Heart right ventricle (tissue), 16 donors: ENCODE measurements around the gene COQ10B. TPM values are rescaled to one million over a fixed set of nuclear protein-coding genes. Genes with fewer than 3 reads are reported as not detected.

Experiments
- ATAC-seq, 8 donors: fragments of 200-7000 bp; cut with Tn5 transposase; one replicate each; pipeline ENCODE4 v1.9.1; 2020; ENCODE audit warnings: mild to moderate bottlenecking in 8 of 8, moderate library complexity in 8 of 8, moderate number of reproducible peaks in 1 of 8
- DNase-seq, 2 donors: peaks; one replicate each; pipeline ENCODE4 v3.0.0-alpha.2; 2020
- H3K27ac ChIP-seq, 10 donors: fragments of 200-600 bp; sonication (generic) in 2 of 10; one replicate each; pipeline versions ENCODE4 v1.5.0 to v1.8.0; 2020 to 2022; ENCODE audit warnings: mild to moderate bottlenecking in 3 of 10
- H3K27me3 ChIP-seq, 7 donors: fragments of 200-600 bp; one replicate each; pipeline ENCODE4 v1.8.0; 2021 to 2022; ENCODE audit warnings: mild to moderate bottlenecking in 2 of 7
- H3K36me3 ChIP-seq, 9 donors: fragments of 200-600 bp; sonication (generic) in 1 of 9; one replicate each; pipeline versions ENCODE4 v1.5.0 to v1.8.0; 2020 to 2022; ENCODE audit warnings: mild to moderate bottlenecking in 2 of 9
- H3K4me1 ChIP-seq, 9 donors: fragments of 200-600 bp; sonication (generic) in 1 of 9; one replicate each; pipeline versions ENCODE4 v1.5.0 to v1.8.0; 2020 to 2022; ENCODE audit warnings: mild to moderate bottlenecking in 4 of 9
- H3K4me3 ChIP-seq, 10 donors: fragments of 200-600 bp; sonication (generic) in 2 of 10; one replicate each; pipeline versions ENCODE4 v1.5.0 to v1.8.0; 2020 to 2022; ENCODE audit warnings: mild to moderate bottlenecking in 7 of 10, moderate library complexity in 2 of 10
- H3K9me3 ChIP-seq, 11 donors: fragments of 200-600 bp in 10 of 11; sonication (generic) in 2 of 11; one replicate each; pipeline versions ENCODE4 v1.5.0 to v1.8.0; 2013 to 2022; ENCODE audit warnings: mild to moderate bottlenecking in 2 of 11, control low read depth in 1 of 11, moderate library complexity in 1 of 11
- CTCF ChIP-seq, 9 donors: fragments of 200-600 bp; sonication (generic) in 2 of 9; IDR thresholded peaks; one replicate each; pipeline versions ENCODE4 v1.5.0 to v1.8.0; 2021 to 2022; ENCODE audit warnings: antibody characterized with exemption in 9 of 9, mild to moderate bottlenecking in 5 of 9, moderate library complexity in 1 of 9
- WGBS, 2 donors: extraction: QIAGEN DNeasy Blood & Tissue Kit; methylation state at CpG; one replicate each; pipeline ENCODE4 v1.1.7; 2013; ENCODE audit warnings: inconsistent platforms in 1 of 2; 5-methylcytosine and 5-hydroxymethylcytosine counted together
- intact Hi-C, 10 donors: fragments of 100-400 bp; cut with DNase I; formaldehyde crosslinking; loops; one replicate each; pipeline versions ENCODE4 v1.11.1 to v1.14.2; 2022
- polyA plus RNA-seq, 2 donors: library from polyadenylated mRNA; stranded (reverse); fragments of 200-250 nt; gene quantifications; one replicate each; pipeline ENCODE4 v1.2.3, GENCODE V29; 2013
- total RNA-seq, 10 donors: library from RNA; stranded (reverse); fragmentation: NEBNext Ultra II Directional in 3 of 10; extraction: Animal tissue kit (Norgen Biotek cat#: 25700) in 3 of 10; gene quantifications; one replicate each; pipeline versions ENCODE4 v1.2.1 to v1.2.4, GENCODE V29; 2021 to 2023
- donor health status: Arrhythmogenic right ventricular cardiomyopathy.
- donor health status: ischemic (EF 13 %, LVEDD 7.1; RV severe dilation, severe dysfunction).
- donor health status: healthy with polysubstance abuse.
- donor health status: DM: no; HTN: yes; CAD: no.
- donor health status: DM: no; HTN: no; CAD: no.
- donor health status: ischemic (EF 25% LVEDD 6.9; RV normal size, moderate dysfunction).
- donor health status: ischemic (EF 25% LVEDD 5.7; RV mildly dilated, moderate dysfunction).
- donor health status: healthy.
- donor health status: DM: yes; HTN: yes; CAD: no.
- donor health status: Ischemic cardiomyopathy.
- donor health status: ischemic (EF 35%, LVEDD 5.7; RV mildly dilated, moderate dysfunction).
- donor health status: nonischemic (EF 11% LVEDD 7.7; RV severe dilation, severe dysfunction).
- donor health status: DM: yes; HTN: yes; CAD: no.
- donor health status: PGD.
- donor health status: ischemic (EF 29% LVEDD 5.4; RV normal size, mild dysfunction).
- donor health status: nonischemic (EF 23%, LVEDD 6.1; RV moderate dilation, normal function).

Gene COQ10B
- total and polyA plus RNA-seq, 12 donors = 19.8 to 44.1 (median 32.7) TPM

- H3K27me3 ChIP-seq = no peaks in the 10 kb centered on the region
- no peak overlapping the region for H3K27ac ChIP-seq
- H3K9me3 ChIP-seq = no peaks in the 10 kb centered on the region
- DNase-seq (no peak), ATAC-seq (no peak)
- no peak overlapping the region for H3K4me3 ChIP-seq
- WGBS, 2 donors = 96 to 98% methylated on average over 2 of the region's 2 CpGs
- no peak for TF ChIP-seq CTCF (IDR thresholded peaks at IDR 0.05)
- intact Hi-C loops = loop anchor here in 2 of 10 donors (1.0 to 10.0 kb wide), 2 partner anchors 10 to 201 kb away; partner anchors contain the start of gene MARS2 (in 1 of the 2)
- peaks cover 0 to 24% (median 17%) of the 10 kb centered on the region in 9 donors for H3K4me1 ChIP-seq
- peaks cover 0 to 40% (median 9%) of the 10 kb centered on the region in 9 donors for H3K36me3 ChIP-seq
Observed at GRCh38 chr2:197504000-197504399, 50.6 kb downstream of the COQ10B start.

- Histone ChIP-seq H3K27me3 (no peaks in the 10 kb centered on the region), H3K9me3 (no peaks in the 10 kb centered on the region), H3K4me3 (no peak overlapping the region), H3K36me3 (peaks cover 0 to 45% (median 9%) of the 10 kb centered on the region in 9 donors), H3K27ac (no peak overlapping the region), H3K4me1 (peaks cover 0 to 24% (median 17%) of the 10 kb centered on the region in 9 donors)
- no peak for TF ChIP-seq CTCF (IDR thresholded peaks at IDR 0.05)
- 90 to 91% methylated on average over 6 of the region's 6 CpGs for WGBS, 2 donors
- intact Hi-C loops = loop anchor here in 1 of 10 donors (10.0 kb wide), 1 partner anchor 200 kb away; the partner anchor contains the start of gene MARS2
- DNase-seq (no peak), ATAC-seq (no peak)
Observed at GRCh38 chr2:197504512-197504911, 51.2 kb downstream of the COQ10B start.

- peaks cover 0 to 46% (median 9%) of the 10 kb centered on the region in 9 donors for H3K36me3 ChIP-seq
- intact Hi-C loops = loop anchor here in 1 of 10 donors (10.0 kb wide), 1 partner anchor 198 kb away; the partner anchor contains the start of gene MARS2
- H3K27me3 ChIP-seq = no peaks in the 10 kb centered on the region
- ATAC-seq (no peak), DNase-seq (no peak)
- no peak overlapping the region for H3K27ac ChIP-seq
- H3K9me3 ChIP-seq = no peaks in the 10 kb centered on the region
- WGBS, 2 donors = 90 to 92% methylated on average over 5 of the region's 5 CpGs
- no peak overlapping the region for H3K4me3 ChIP-seq
- no peak for TF ChIP-seq CTCF (IDR thresholded peaks at IDR 0.05)
- H3K4me1 ChIP-seq = peaks cover 0 to 16% (median 12%) of the 10 kb centered on the region in 9 donors
Observed at GRCh38 chr2:197506658-197507057, 53.3 kb downstream of the COQ10B start.

GRCh38 chr2:197513915-197514314, 60.6 kb downstream of the COQ10B start:
- ATAC-seq (no peak), DNase-seq (no peak)
- Histone ChIP-seq H3K4me1 (peaks cover 0 to 36% (median 24%) of the 10 kb centered on the region in 9 donors), H3K4me3 (no peak overlapping the region), H3K9me3 (no peaks in the 10 kb centered on the region), H3K27me3 (no peaks in the 10 kb centered on the region), H3K27ac (peak overlapping the region in 2 of 10 donors; percentile 93 to 94), H3K36me3 (peaks cover 0 to 8% (median 0%) of the 10 kb centered on the region in 9 donors)
- intact Hi-C loops = loop anchor here in 6 of 10 donors (1.0 to 10.0 kb wide), 3 partner anchors 11 to 191 kb away; partner anchors contain the start of genes MARS2 (in 3 of the 6) and HSPE1 (in 2 of the 6)
- no peak for TF ChIP-seq CTCF (IDR thresholded peaks at IDR 0.05)
- 91 to 94% methylated on average over 5 of the region's 5 CpGs for WGBS, 2 donors
